Liver (tissue), 9 donors: ENCODE results near the gene TGIF2. TPM values are rescaled to one million over a fixed set of nuclear protein-coding genes. Genes with fewer than 3 reads are reported as not detected.

Source experiments
- DNase-seq: peaks from one replicate; pipeline ENCODE4 v3.0.0-alpha.2; 2017; ENCODE audit warnings: low spot score
- H3K27ac ChIP-seq, 2 donors: one replicate each; pipeline ENCODE4 v1.7.0; 2013; ENCODE audit warnings: inconsistent platforms in 2 of 2, low read length in 2 of 2, control low read depth in 1 of 2, low read depth in 1 of 2, mild to moderate bottlenecking in 1 of 2
- H3K27me3 ChIP-seq, 4 donors: one replicate each; pipeline versions ENCODE4 v1.6.1 to v1.7.0; 2013; ENCODE audit warnings: low read length in 3 of 4, inconsistent platforms in 1 of 4, mild to moderate bottlenecking in 1 of 4, moderate library complexity in 1 of 4; ENCODE audit not compliant: control insufficient read depth in 4 of 4, insufficient read depth in 4 of 4
- H3K36me3 ChIP-seq, 4 donors: one replicate each; pipeline versions ENCODE4 v1.6.1 to v1.7.0; 2013; ENCODE audit warnings: low read length in 3 of 4, mild to moderate bottlenecking in 3 of 4, low read depth in 1 of 4, moderate library complexity in 1 of 4; ENCODE audit not compliant: control insufficient read depth in 4 of 4, insufficient read depth in 3 of 4
- H3K4me1 ChIP-seq, 4 donors: one replicate each; pipeline versions ENCODE4 v1.6.1 to v1.7.0; 2013; ENCODE audit warnings: low read length in 3 of 4, mild to moderate bottlenecking in 3 of 4, moderate library complexity in 1 of 4; ENCODE audit not compliant: control insufficient read depth in 4 of 4, insufficient read depth in 4 of 4
- H3K4me3 ChIP-seq, 3 donors: one replicate each; pipeline versions ENCODE4 v1.6.1 to v1.7.0; 2013; ENCODE audit warnings: low read length in 3 of 3, control low read depth in 1 of 3, low read depth in 1 of 3, mild to moderate bottlenecking in 1 of 3
- H3K9ac ChIP-seq, 2 donors: one replicate each; pipeline ENCODE4 v1.7.0; 2013; ENCODE audit warnings: low read length in 2 of 2, mild to moderate bottlenecking in 2 of 2, moderate library complexity in 2 of 2, control low read depth in 1 of 2, low read depth in 1 of 2
- H3K9me3 ChIP-seq, 4 donors: one replicate each; pipeline versions ENCODE4 v1.6.1 to v1.7.0; 2013; ENCODE audit warnings: low read length in 3 of 4; ENCODE audit not compliant: control insufficient read depth in 4 of 4
- FOXA2 ChIP-seq: IDR thresholded peaks from 2 replicates; pipeline ENCODE4 v1.6.1; 2016; ENCODE audit warnings: antibody characterized with exemption
- HNF4A ChIP-seq, 2 donors: conservative IDR thresholded peaks; 2 replicates each; pipeline ENCODE4 v1.6.1; 2016; ENCODE audit warnings: antibody characterized with exemption in 2 of 2, mild to moderate bottlenecking in 2 of 2
- HNF4G ChIP-seq: IDR thresholded peaks from 2 replicates; pipeline ENCODE4 v1.6.1; 2016; ENCODE audit warnings: antibody characterized with exemption
- RAD21 ChIP-seq, 2 donors: IDR thresholded peaks; 2 replicates each; pipeline ENCODE4 v1.6.1; 2016; ENCODE audit warnings: antibody characterized with exemption in 2 of 2, mild to moderate bottlenecking in 2 of 2
- RXRA ChIP-seq, 2 donors: IDR thresholded peaks; 2 replicates each; pipeline ENCODE4 v1.6.1; 2017 to 2018; ENCODE audit warnings: antibody characterized with exemption in 2 of 2, mild to moderate bottlenecking in 1 of 2
- SP1 ChIP-seq: IDR thresholded peaks from 2 replicates; pipeline ENCODE4 v1.6.1; 2018; ENCODE audit warnings: antibody characterized with exemption, mild to moderate bottlenecking
- WGBS: extraction: QIAGEN DNeasy Blood & Tissue Kit; methylation state at CpG from one replicate; pipeline ENCODE4 v1.1.7; 2013; 5-methylcytosine and 5-hydroxymethylcytosine counted together
- polyA plus RNA-seq, 2 donors: library from polyadenylated mRNA; stranded (reverse) in 1 of 2; unstranded in 1 of 2; fragments of 200-250 nt in 1 of 2; fragments of >200 nt in 1 of 2; fragmentation: Nextera tagmentation in 1 of 2; extraction: Ambion mirVana in 1 of 2; gene quantifications; one replicate each; pipeline versions ENCODE4 v1.2.1 to v1.2.3, GENCODE V29; 2013 to 2015
- total RNA-seq, 2 donors: library from RNA; depleted of rRNA; stranded (reverse); fragments of >200 nt; gene quantifications; one replicate each; pipeline ENCODE4 v1.2.3, GENCODE V29; 2014
- TF ChIP-seq, protein P1 (sequence below): IDR thresholded peaks from 2 replicates; pipeline ENCODE4 v1.6.1; 2016; ENCODE audit warnings: antibody characterized with exemption, mild to moderate bottlenecking
- TF ChIP-seq, protein P2 (sequence below): fragments of 150-350 bp; IDR thresholded peaks from 2 replicates; pipeline ENCODE4 v1.5.1; 2017; ENCODE audit warnings: improper control_type of control experiment, low read depth, low read length; ENCODE audit not compliant: missing input control
- TF ChIP-seq, protein P3 (sequence below): IDR thresholded peaks from 2 replicates; pipeline ENCODE4 v1.6.1; 2016; ENCODE audit warnings: antibody characterized with exemption
- TF ChIP-seq, protein P4 (sequence below): IDR thresholded peaks from 2 replicates; pipeline ENCODE4 v1.6.1; 2016; ENCODE audit warnings: antibody characterized with exemption
- TF ChIP-seq, protein P5 (sequence below): IDR thresholded peaks from 2 replicates; pipeline ENCODE4 v1.6.1; 2016; ENCODE audit warnings: antibody characterized with exemption
- donor health status: healthy.
- donor health status: healthy.
- donor health status: healthy.
- donor health status: healthy.
- donor health status: healthy.

TGIF2 gene
- total and polyA plus RNA-seq, 4 donors = 3.7 to 7.9 (median 4.3) TPM

DNA sequence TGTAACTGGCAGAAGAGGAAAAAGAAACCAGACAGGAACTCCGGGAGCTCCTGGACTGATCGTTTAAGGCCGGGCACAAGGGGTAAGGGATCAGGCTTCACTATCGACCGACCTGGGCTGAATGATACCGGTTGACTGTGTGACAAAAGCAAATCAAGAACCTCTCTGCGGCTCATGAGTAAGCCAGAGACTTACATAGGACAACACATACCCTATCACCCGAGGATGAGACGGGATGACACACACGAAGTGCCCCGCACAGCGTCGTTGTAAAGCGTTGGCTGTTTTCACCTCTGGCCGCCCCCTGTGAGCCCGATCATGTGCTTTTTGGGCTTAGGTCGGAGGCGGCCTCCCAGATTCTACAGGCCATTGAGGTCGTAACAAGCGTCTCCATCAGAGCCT, 695 bp upstream of the TGIF2 start:
- Histone ChIP-seq H3K4me3 (peak overlapping the region; percentile 44 to 88 (median 56)), H3K27me3 (no peaks in the 10 kb centered on the region), H3K9ac (peak overlapping the region; percentile 65 to 69), H3K27ac (peak overlapping the region; percentile 89 to 98), H3K9me3 (no peaks in the 10 kb centered on the region), H3K4me1 (peaks cover 6 to 24% (median 14%) of the 10 kb centered on the region in 4 donors), H3K36me3 (no peaks in the 10 kb centered on the region)
- DNase-seq = peak; percentile 51
- TF ChIP-seq, protein P1, sequence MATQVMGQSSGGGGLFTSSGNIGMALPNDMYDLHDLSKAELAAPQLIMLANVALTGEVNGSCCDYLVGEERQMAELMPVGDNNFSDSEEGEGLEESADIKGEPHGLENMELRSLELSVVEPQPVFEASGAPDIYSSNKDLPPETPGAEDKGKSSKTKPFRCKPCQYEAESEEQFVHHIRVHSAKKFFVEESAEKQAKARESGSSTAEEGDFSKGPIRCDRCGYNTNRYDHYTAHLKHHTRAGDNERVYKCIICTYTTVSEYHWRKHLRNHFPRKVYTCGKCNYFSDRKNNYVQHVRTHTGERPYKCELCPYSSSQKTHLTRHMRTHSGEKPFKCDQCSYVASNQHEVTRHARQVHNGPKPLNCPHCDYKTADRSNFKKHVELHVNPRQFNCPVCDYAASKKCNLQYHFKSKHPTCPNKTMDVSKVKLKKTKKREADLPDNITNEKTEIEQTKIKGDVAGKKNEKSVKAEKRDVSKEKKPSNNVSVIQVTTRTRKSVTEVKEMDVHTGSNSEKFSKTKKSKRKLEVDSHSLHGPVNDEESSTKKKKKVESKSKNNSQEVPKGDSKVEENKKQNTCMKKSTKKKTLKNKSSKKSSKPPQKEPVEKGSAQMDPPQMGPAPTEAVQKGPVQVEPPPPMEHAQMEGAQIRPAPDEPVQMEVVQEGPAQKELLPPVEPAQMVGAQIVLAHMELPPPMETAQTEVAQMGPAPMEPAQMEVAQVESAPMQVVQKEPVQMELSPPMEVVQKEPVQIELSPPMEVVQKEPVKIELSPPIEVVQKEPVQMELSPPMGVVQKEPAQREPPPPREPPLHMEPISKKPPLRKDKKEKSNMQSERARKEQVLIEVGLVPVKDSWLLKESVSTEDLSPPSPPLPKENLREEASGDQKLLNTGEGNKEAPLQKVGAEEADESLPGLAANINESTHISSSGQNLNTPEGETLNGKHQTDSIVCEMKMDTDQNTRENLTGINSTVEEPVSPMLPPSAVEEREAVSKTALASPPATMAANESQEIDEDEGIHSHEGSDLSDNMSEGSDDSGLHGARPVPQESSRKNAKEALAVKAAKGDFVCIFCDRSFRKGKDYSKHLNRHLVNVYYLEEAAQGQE = no peak
- TF ChIP-seq, protein P2, sequence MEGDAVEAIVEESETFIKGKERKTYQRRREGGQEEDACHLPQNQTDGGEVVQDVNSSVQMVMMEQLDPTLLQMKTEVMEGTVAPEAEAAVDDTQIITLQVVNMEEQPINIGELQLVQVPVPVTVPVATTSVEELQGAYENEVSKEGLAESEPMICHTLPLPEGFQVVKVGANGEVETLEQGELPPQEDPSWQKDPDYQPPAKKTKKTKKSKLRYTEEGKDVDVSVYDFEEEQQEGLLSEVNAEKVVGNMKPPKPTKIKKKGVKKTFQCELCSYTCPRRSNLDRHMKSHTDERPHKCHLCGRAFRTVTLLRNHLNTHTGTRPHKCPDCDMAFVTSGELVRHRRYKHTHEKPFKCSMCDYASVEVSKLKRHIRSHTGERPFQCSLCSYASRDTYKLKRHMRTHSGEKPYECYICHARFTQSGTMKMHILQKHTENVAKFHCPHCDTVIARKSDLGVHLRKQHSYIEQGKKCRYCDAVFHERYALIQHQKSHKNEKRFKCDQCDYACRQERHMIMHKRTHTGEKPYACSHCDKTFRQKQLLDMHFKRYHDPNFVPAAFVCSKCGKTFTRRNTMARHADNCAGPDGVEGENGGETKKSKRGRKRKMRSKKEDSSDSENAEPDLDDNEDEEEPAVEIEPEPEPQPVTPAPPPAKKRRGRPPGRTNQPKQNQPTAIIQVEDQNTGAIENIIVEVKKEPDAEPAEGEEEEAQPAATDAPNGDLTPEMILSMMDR = no peak
- TF ChIP-seq, protein P3, sequence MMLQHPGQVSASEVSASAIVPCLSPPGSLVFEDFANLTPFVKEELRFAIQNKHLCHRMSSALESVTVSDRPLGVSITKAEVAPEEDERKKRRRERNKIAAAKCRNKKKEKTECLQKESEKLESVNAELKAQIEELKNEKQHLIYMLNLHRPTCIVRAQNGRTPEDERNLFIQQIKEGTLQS = no peak
- TF ChIP-seq, protein P4, sequence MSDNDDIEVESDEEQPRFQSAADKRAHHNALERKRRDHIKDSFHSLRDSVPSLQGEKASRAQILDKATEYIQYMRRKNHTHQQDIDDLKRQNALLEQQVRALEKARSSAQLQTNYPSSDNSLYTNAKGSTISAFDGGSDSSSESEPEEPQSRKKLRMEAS = no peak
- TF ChIP-seq RAD21 (IDR thresholded peaks at IDR 0.05) = no peak
- peak in 1 of 2 donors; percentile 26 for TF ChIP-seq HNF4A (conservative IDR thresholded peaks at IDR 0.05)
- TF ChIP-seq SP1 = peak; percentile 9
- 7% methylated on average over 20 of the region's 20 CpGs for WGBS

DNA sequence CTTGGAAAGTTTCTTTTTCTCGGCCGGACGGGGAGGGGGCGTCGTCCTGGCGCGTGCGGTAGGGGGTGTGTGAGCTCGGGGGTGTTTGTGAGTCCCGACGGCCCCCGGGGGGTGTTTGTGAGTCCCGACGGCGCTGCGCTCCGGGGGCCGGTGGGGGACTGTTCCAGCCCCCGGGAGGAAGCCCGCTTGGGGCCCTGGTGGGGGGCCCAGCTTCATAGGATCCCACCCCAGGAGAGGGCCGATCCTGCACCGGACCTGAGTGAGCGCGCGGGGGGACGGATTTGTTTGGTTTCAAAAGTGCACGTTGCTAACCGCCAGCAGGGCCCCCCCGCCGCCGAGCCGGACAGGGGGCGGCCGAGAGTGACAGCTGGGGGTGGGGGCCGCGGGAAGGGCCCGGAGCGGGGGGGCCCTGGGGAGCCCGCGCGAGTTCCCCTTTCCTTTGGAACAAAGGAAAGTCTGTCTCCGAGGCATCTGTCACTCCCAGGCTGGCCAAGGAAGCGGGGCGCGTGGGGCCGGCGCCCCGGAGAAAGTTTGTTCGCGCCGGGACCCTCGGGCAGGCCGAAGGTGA, 485 bp downstream of the TGIF2 start:
- Histone ChIP-seq H3K9ac (peak overlapping the region; percentile 69 to 71), H3K4me1 (peaks cover 6 to 24% (median 14%) of the 10 kb centered on the region in 4 donors), H3K27me3 (no peaks in the 10 kb centered on the region), H3K27ac (peak overlapping the region; percentile 93 to 98), H3K36me3 (no peaks in the 10 kb centered on the region), H3K9me3 (no peaks in the 10 kb centered on the region), H3K4me3 (peak overlapping the region; percentile 63 to 88 (median 66))
- no peak for TF ChIP-seq HNF4G
- no peak for TF ChIP-seq RXRA (IDR thresholded peaks at IDR 0.05)
- TF ChIP-seq SP1 = no peak
- TF ChIP-seq, protein P3 = no peak
- TF ChIP-seq, protein P2 = no peak
- TF ChIP-seq FOXA2 = no peak
- TF ChIP-seq, protein P5, sequence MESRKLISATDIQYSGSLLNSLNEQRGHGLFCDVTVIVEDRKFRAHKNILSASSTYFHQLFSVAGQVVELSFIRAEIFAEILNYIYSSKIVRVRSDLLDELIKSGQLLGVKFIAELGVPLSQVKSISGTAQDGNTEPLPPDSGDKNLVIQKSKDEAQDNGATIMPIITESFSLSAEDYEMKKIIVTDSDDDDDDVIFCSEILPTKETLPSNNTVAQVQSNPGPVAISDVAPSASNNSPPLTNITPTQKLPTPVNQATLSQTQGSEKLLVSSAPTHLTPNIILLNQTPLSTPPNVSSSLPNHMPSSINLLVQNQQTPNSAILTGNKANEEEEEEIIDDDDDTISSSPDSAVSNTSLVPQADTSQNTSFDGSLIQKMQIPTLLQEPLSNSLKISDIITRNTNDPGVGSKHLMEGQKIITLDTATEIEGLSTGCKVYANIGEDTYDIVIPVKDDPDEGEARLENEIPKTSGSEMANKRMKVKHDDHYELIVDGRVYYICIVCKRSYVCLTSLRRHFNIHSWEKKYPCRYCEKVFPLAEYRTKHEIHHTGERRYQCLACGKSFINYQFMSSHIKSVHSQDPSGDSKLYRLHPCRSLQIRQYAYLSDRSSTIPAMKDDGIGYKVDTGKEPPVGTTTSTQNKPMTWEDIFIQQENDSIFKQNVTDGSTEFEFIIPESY = no peak
- 1% methylated on average over 53 of the region's 53 CpGs for WGBS
- DNase-seq = peak; percentile 47
